ENCODE results near the gene RBM38.

Gene RBM38

DNA sequence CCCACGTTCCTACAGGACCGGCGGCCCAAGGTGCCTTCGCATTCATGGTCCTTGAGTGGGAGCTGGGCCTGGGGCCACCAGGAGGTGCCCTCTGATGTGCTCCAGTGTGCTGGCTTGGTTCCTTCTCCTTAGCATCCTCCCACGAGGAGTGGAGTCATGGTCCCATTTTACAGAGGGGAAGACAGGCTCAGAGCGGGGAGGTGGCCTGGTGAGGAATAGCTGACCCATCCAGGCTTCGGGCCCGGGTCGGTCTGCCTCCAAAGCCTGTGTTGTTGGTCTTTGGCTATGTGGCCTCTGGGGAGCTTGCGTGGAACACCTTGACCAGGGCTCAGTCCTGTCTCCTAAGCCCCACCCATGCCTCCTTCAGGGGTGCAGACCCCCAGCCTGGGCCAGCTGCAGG lies 22.8 kb downstream of the RBM38 start:
- Histone ChIP-seq H3K4me3 (ENCODE audit: severe bottlenecking) (no peak overlapping the region), H3K36me3 (ENCODE audit: low read depth) (no peaks in the 10 kb centered on the region), H3K4me1 (ENCODE audit: insufficient read depth, poor library complexity, severe bottlenecking) (no peaks in the 10 kb centered on the region), H3K27ac (ENCODE audit: poor library complexity, severe bottlenecking) (no peak overlapping the region), H3K27me3 (ENCODE audit: insufficient read depth, poor library complexity, severe bottlenecking) (peaks cover 8% of the 10 kb centered on the region), H3K9me3 (ENCODE audit: severe bottlenecking) (no peaks in the 10 kb centered on the region)
- ATAC-seq (ENCODE audit: low read depth), result no peak
- TF ChIP-seq, protein P1, sequence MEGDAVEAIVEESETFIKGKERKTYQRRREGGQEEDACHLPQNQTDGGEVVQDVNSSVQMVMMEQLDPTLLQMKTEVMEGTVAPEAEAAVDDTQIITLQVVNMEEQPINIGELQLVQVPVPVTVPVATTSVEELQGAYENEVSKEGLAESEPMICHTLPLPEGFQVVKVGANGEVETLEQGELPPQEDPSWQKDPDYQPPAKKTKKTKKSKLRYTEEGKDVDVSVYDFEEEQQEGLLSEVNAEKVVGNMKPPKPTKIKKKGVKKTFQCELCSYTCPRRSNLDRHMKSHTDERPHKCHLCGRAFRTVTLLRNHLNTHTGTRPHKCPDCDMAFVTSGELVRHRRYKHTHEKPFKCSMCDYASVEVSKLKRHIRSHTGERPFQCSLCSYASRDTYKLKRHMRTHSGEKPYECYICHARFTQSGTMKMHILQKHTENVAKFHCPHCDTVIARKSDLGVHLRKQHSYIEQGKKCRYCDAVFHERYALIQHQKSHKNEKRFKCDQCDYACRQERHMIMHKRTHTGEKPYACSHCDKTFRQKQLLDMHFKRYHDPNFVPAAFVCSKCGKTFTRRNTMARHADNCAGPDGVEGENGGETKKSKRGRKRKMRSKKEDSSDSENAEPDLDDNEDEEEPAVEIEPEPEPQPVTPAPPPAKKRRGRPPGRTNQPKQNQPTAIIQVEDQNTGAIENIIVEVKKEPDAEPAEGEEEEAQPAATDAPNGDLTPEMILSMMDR (IDR thresholded peaks at IDR 0.05; ENCODE audit: poor library complexity, severe bottlenecking), result no peak
- no peak for DNase-seq (ENCODE audit: low spot score)

DNA sequence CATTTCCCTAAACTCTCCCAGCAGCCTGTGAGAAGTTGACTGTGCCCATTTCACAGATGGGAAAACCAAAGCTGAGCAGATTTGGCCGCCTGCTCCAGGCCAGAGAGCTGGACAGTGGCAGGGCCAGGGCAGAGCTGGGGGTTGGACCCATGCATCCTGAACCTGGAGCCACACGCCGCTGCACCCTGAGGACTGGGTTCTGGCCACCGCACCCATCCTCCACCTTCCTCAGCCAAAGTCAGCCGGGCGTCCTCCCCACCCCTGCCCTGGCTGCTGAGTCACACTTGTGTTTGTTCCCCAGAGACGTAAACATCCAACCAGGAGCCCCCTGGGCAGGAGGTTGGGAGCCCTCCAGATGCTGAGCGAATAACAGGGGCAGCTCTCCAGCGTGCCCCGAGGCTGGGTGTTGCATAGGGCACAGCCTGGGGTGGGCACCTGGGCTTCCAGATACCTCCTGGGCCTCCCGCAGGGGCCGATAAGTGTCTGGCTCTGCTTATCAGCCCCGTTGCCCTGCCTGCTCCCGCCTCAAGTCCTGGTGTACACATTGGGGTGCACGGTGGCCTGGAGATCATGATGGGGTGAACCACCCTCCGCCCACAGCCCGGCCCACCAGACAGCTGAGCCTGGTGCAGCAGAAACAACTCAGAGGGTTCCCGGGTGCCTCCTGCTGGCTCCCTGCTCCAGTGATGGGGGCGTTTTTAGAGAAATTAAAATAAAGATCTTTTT lies 23.8 kb downstream of the RBM38 start:
- Histone ChIP-seq H3K27me3 (ENCODE audit: insufficient read depth, poor library complexity, severe bottlenecking) (peaks cover 10% of the 10 kb centered on the region), H3K4me3 (ENCODE audit: severe bottlenecking) (no peak overlapping the region), H3K4me1 (ENCODE audit: insufficient read depth, poor library complexity, severe bottlenecking) (no peaks in the 10 kb centered on the region), H3K27ac (ENCODE audit: poor library complexity, severe bottlenecking) (no peak overlapping the region), H3K36me3 (ENCODE audit: low read depth) (no peaks in the 10 kb centered on the region), H3K9me3 (ENCODE audit: severe bottlenecking) (no peaks in the 10 kb centered on the region)
- ATAC-seq (ENCODE audit: low read depth) (peak; percentile 4; the same call in 1 of the 3 replicates), DNase-seq (ENCODE audit: low spot score) (no peak)
- TF ChIP-seq, protein P1 (IDR thresholded peaks at IDR 0.05; ENCODE audit: poor library complexity, severe bottlenecking), result no peak

DNA sequence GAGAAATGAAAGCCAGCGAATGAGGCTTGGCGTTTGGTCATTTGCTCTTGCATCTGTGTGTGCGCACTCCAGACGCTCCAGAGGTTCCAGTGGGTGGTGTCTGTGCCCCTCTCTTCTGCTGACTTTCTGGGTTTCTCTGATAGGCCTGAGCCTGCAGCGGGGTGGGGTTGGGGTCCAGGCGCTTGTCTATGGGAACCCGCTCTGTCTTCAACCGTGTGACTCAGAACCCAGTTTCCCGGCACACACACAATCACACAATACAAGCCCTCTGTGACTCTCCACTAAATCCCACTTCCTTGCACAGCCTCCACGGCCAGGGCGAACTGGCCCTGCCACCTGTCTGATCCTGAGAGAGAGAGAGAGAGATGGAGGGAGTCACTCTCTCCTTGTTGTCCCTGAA lies 24.6 kb downstream of the RBM38 start:
- Histone ChIP-seq H3K4me1 (ENCODE audit: insufficient read depth, poor library complexity, severe bottlenecking) (no peaks in the 10 kb centered on the region), H3K36me3 (ENCODE audit: low read depth) (no peaks in the 10 kb centered on the region), H3K27ac (ENCODE audit: poor library complexity, severe bottlenecking) (no peak overlapping the region), H3K9me3 (ENCODE audit: severe bottlenecking) (no peaks in the 10 kb centered on the region), H3K27me3 (ENCODE audit: insufficient read depth, poor library complexity, severe bottlenecking) (peaks cover 10% of the 10 kb centered on the region), H3K4me3 (ENCODE audit: severe bottlenecking) (no peak overlapping the region)
- TF ChIP-seq, protein P1 (IDR thresholded peaks at IDR 0.05; ENCODE audit: poor library complexity, severe bottlenecking), result no peak
- ATAC-seq (ENCODE audit: low read depth) (no peak), DNase-seq (ENCODE audit: low spot score) (no peak)

DNA sequence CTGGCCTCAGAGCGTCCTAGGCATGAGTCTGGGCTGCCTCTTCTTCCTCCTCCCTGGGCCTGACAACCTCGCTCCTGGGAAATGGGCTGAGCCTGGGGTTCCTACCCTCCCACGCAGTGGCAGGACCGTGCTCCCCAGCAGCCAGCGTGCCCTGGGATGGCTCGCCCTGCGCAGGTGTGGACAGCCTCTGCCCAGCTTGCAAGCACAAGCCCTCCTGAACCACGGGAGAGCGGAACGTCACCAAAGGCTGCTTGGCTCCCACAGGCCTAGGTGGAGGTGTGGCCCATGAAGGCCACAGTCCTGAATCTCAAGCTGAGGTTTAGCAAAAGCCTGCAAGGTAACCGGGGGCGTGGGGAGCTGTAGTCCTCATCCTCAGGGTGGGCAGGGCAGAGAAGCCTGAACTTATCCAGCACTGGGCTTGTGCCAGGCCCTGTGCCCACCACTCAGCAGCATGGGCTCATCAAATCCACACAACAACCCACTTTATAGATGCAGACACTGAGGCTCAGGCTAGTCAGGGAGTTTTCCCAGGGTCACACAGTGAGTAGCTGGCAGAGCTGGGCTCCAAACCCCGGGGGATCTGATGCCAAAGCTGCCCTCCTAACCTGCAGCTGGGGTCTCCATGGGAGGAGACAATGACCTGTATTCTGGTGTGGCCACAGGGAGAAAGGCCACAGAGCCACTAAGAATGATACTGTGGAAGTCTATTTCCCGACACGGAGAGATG lies 25.3 kb downstream of the RBM38 start:
- Histone ChIP-seq H3K27ac (ENCODE audit: poor library complexity, severe bottlenecking) (no peak overlapping the region), H3K4me1 (ENCODE audit: insufficient read depth, poor library complexity, severe bottlenecking) (no peaks in the 10 kb centered on the region), H3K36me3 (ENCODE audit: low read depth) (no peaks in the 10 kb centered on the region), H3K4me3 (ENCODE audit: severe bottlenecking) (no peak overlapping the region), H3K9me3 (ENCODE audit: severe bottlenecking) (no peaks in the 10 kb centered on the region), H3K27me3 (ENCODE audit: insufficient read depth, poor library complexity, severe bottlenecking) (peaks cover 10% of the 10 kb centered on the region)
- ATAC-seq (ENCODE audit: low read depth) (no peak), DNase-seq (ENCODE audit: low spot score) (no peak)
- TF ChIP-seq, protein P1 (IDR thresholded peaks at IDR 0.05; ENCODE audit: poor library complexity, severe bottlenecking), result no peak
